GM12878 (cell line): ENCODE data around the gene ADGRL2. TPM values are rescaled to one million over a fixed set of nuclear protein-coding genes. Genes with fewer than 3 reads are reported as not detected.

Experiments
- ATAC-seq: fragments of 200-7000 bp; cut with Tn5 transposase; 3 replicates; pipeline ENCODE4 v1.9.1; 2020; ENCODE audit warnings: mild to moderate bottlenecking, moderate library complexity
- BruUV-seq: library from RNA; stranded (reverse); fragments of 400-500 nt; replicated peaks from 2 replicates; lab custom pipeline; 2021; lab: Mats Ljungman, UMichigan
- CTCF ChIA-PET: fragments of 300-600 bp; sonication (Branson Sonifier 250); formaldehyde crosslinking; extraction: SDS; loops from one replicate; lab custom pipeline; 2021; ENCODE audit warnings: inconsistent platforms; lab: Yijun Ruan, JAX
- POLR2A ChIA-PET: fragments of 350-600 bp; formaldehyde crosslinking; extraction: SDS; loops from one replicate; lab custom pipeline; 2021; ENCODE audit warnings: inconsistent platforms; lab: Charles Lee
- RAD21 ChIA-PET: fragments of 300-600 bp; sonication (Branson Sonifier 250); formaldehyde crosslinking; loops from one replicate; lab custom pipeline; 2023; ENCODE audit warnings: antibody characterized with exemption; ENCODE audit not compliant: unreplicated experiment; lab: Charles Lee
- SMC1A ChIA-PET: fragments of 300-600 bp; sonication (Branson Sonifier 250); formaldehyde crosslinking; loops from one replicate; lab custom pipeline; 2023; ENCODE audit not compliant: unreplicated experiment, uncharacterized antibody; lab: Charles Lee
- DNase-seq: peaks from one replicate; pipeline ENCODE4 v3.0.0-alpha.2; 2011; ENCODE audit warnings: low read depth, low spot score
- FAIRE-seq: peaks from 3 replicates; lab custom pipeline; 2011; peaks lifted over from hg19 to GRCh38; lab: Jason Lieb, UNC
- H2AFZ ChIP-seq: 2 replicates; pipeline ENCODE4 v1.6.0; 2011; ENCODE audit warnings: low read depth, low read length, control low read depth; ENCODE audit not compliant: control insufficient read depth
- H3K27ac ChIP-seq: 2 replicates; pipeline ENCODE4 v1.5.1; 2011; ENCODE audit warnings: control low read depth; ENCODE audit not compliant: control insufficient read depth, insufficient read depth
- H3K27me3 ChIP-seq, 2 experiments: replicated peaks in 1 of 2; 2 replicates each; pipeline versions ENCODE4 v1.6.0 to v1.6.1; 2011; ENCODE audit warnings: low read length in 1 of 2; ENCODE audit not compliant: control insufficient read depth in 2 of 2, insufficient read depth in 2 of 2
- H3K36me3 ChIP-seq, 2 experiments: 2 replicates each; pipeline ENCODE4 v1.5.1; 2011; ENCODE audit warnings: low read length in 1 of 2; ENCODE audit not compliant: control insufficient read depth in 2 of 2, insufficient read depth in 2 of 2
- H3K4me1 ChIP-seq: 2 replicates; pipeline ENCODE4 v1.6.1; 2011; ENCODE audit warnings: mild to moderate bottlenecking, low read length, moderate library complexity, mixed read lengths; ENCODE audit not compliant: control insufficient read depth, insufficient read depth
- H3K4me2 ChIP-seq: 2 replicates; pipeline ENCODE4 v1.6.0; 2011; ENCODE audit warnings: control low read depth; ENCODE audit not compliant: control insufficient read depth, insufficient read depth
- H3K4me3 ChIP-seq: fragments of 200-600 bp; sonication (generic); 2 replicates; pipeline ENCODE4 v1.5.1; 2016
- H3K79me2 ChIP-seq: 2 replicates; pipeline ENCODE4 v1.6.0; 2011; ENCODE audit warnings: low read length; ENCODE audit not compliant: control insufficient read depth, insufficient read depth
- H3K9ac ChIP-seq: 2 replicates; pipeline ENCODE4 v1.8.0; 2011; ENCODE audit warnings: low read length, control low read depth, mixed read lengths; ENCODE audit not compliant: control insufficient read depth, insufficient read depth
- H3K9me3 ChIP-seq: replicated peaks from 3 replicates; pipeline ENCODE4 v1.5.1; 2011; ENCODE audit warnings: mild to moderate bottlenecking, low read length; ENCODE audit not compliant: control insufficient read depth, insufficient read depth
- H4K20me1 ChIP-seq: 2 replicates; pipeline ENCODE4 v1.6.0; 2011; ENCODE audit not compliant: control insufficient read depth, insufficient read depth
- CHD2 ChIP-seq: IDR thresholded peaks from 2 replicates; pipeline ENCODE4 v1.6.1; 2011; ENCODE audit warnings: low read depth, low read length, improper control_type of control experiment, borderline replicate concordance
- POLR2AphosphoS2 ChIP-seq: IDR thresholded peaks from 2 replicates; pipeline ENCODE4 v1.6.1; 2011; ENCODE audit warnings: low read depth, mild to moderate bottlenecking, low read length, improper control_type of control experiment, moderate library complexity
- RB1 ChIP-seq: fragments of 450-650 bp; formaldehyde crosslinking; IDR thresholded peaks from 2 replicates; pipeline ENCODE4 v1.6.1; 2017; ENCODE audit warnings: mild to moderate bottlenecking, borderline replicate concordance
- ZSCAN29 ChIP-seq: fragments of 450-650 bp; IDR thresholded peaks from 2 replicates; pipeline ENCODE4 v1.6.1; 2017; ENCODE audit warnings: mild to moderate bottlenecking, moderate library complexity
- WGBS: methylation state at CpG from one replicate; pipeline ENCODE4 v1.1.6; 2016; ENCODE audit warnings: low lambda C conversion rate; ENCODE audit not compliant: insufficient replicate concordance, insufficient coverage; ENCODE audit errors: missing lambda C conversion rate; 5-methylcytosine and 5-hydroxymethylcytosine counted together
- in situ Hi-C: fragments of 300-500 bp; cut with MboI; formaldehyde crosslinking; loops from 9 replicates; pipeline ENCODE4 v1.14.3; 2018; ENCODE audit warnings: mixed read lengths
- intact Hi-C: fragments of 100-400 bp; cut with micrococcal nuclease; formaldehyde crosslinking; loops from one replicate; pipeline ENCODE4 v1.14.2; 2022; ENCODE audit not compliant: unreplicated experiment
- polyA plus RNA-seq, 11 experiments: library from polyadenylated mRNA; depleted of rRNA in 4 of 11; unstranded in 6 of 11; stranded (reverse) in 5 of 11; fragments of >200 nt; fragmentation: Nextera tagmentation in 4 of 11; fragmentation: Illumina TruSeq in 1 of 11; extraction: Ambion mirVana in 4 of 11; extraction: Trizol in 1 of 11; gene quantifications; 1 replicate in 1 of 11; 2 replicates in 10 of 11; pipeline versions ENCODE4 v1.2.1 to v1.2.3, GENCODE V29; 2011 to 2016; ENCODE audit warnings: inconsistent platforms in 2 of 11, missing spikeins in 2 of 11, low read depth in 1 of 11
- total RNA-seq, 4 experiments: library from RNA; depleted of rRNA in 3 of 4; stranded (reverse); fragments of >200 nt in 3 of 4; fragmentation: Illumina TruSeq in 1 of 4; extraction: Trizol in 1 of 4; gene quantifications; 2 replicates each; pipeline versions ENCODE4 v1.2.1 to v1.2.3, GENCODE V29; 2013 to 2021
- TF ChIP-seq, protein P1 (sequence below): fragments of 450-650 bp; IDR thresholded peaks from 2 replicates; pipeline ENCODE4 v1.6.1; 2018; ENCODE audit warnings: borderline replicate concordance, mild to moderate bottlenecking; ENCODE audit not compliant: partially characterized antibody
- TF ChIP-seq, protein P2 (sequence below): fragments of 450-650 bp; formaldehyde crosslinking; IDR thresholded peaks from 2 replicates; pipeline ENCODE4 v1.4.0; 2020; ENCODE audit warnings: mild to moderate bottlenecking, moderate library complexity

ADGRL2 gene
- total and polyA plus RNA-seq, 10 of the 15 experiments (the other 5 are each of a cell fraction or from before 2014, with no cell fraction given), result 0.03 to 13.6 (median 0.21) TPM

DNA sequence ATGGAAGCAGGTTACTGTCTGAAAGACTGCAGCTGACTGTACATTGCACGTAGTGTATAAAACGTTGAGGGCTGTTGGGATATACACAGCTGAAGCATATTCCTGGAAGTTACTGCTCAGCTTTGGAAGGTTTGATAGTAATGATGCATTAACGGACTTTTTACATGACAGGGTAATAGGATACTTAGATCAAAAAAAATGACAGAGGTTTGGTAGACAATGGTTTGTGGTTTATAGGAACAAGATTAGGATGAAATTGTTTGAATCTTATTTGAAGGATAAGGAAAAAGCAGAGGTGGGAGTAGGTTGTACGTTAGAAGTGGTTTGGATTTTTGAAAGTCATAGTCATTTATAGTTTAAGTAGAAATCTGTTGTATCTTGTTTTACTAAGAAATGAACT, 33.0 kb downstream of the ADGRL2 start:
- H2AFZ ChIP-seq, result no peak overlapping the region
- H3K9me3 ChIP-seq, result no peaks in the 10 kb centered on the region
- no peak overlapping the region for H3K9ac ChIP-seq
- no TSS peak for BruUV-seq
- in situ Hi-C loops (no loop called here), intact Hi-C loops (no loop called here)
- no peaks in the 10 kb centered on the region for H3K4me1 ChIP-seq
- H3K4me3 ChIP-seq, result no peak overlapping the region
- ChIA-PET POLR2A (no interaction called here), RAD21 (interaction anchor here (2.5 kb wide), 1 partner anchor 17 kb away, joined by 11 read pairs; no protein-coding TSS in a partner anchor), SMC1A (interaction anchor here (1.1 to 3.2 kb wide), 4 partner anchors 10 to 19 kb away, joined by 5 to 14 read pairs (median 9); no protein-coding TSS in a partner anchor), CTCF (interaction anchor here (0.6 to 1.0 kb wide), 2 partner anchors 12 to 825 kb away, joined by 3 to 4 read pairs; no protein-coding TSS in a partner anchor)
- no peaks in the 10 kb centered on the region for H3K79me2 ChIP-seq
- WGBS, result 1% methylated on average over 4 of the region's 4 CpGs
- no peaks in the 10 kb centered on the region for H3K27me3 ChIP-seq
- no peak for DNase-seq
- H3K4me2 ChIP-seq, result no peak overlapping the region
- FAIRE-seq, result no peak
- no peaks in the 10 kb centered on the region for H4K20me1 ChIP-seq
- no peaks in the 10 kb centered on the region for H3K36me3 ChIP-seq
- H3K27ac ChIP-seq, result no peak overlapping the region
- no peak for ATAC-seq
- TF ChIP-seq, protein P1, sequence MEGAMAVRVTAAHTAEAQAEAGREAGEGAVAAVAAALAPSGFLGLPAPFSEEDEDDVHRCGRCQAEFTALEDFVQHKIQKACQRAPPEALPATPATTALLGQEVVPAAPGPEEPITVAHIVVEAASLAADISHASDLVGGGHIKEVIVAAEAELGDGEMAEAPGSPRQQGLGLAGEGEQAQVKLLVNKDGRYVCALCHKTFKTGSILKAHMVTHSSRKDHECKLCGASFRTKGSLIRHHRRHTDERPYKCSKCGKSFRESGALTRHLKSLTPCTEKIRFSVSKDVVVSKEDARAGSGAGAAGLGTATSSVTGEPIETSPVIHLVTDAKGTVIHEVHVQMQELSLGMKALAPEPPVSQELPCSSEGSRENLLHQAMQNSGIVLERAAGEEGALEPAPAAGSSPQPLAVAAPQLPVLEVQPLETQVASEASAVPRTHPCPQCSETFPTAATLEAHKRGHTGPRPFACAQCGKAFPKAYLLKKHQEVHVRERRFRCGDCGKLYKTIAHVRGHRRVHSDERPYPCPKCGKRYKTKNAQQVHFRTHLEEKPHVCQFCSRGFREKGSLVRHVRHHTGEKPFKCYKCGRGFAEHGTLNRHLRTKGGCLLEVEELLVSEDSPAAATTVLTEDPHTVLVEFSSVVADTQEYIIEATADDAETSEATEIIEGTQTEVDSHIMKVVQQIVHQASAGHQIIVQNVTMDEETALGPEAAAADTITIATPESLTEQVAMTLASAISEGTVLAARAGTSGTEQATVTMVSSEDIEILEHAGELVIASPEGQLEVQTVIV, result no peak
- TF ChIP-seq RB1, result no peak
- no peak for TF ChIP-seq POLR2AphosphoS2
- TF ChIP-seq, protein P2, sequence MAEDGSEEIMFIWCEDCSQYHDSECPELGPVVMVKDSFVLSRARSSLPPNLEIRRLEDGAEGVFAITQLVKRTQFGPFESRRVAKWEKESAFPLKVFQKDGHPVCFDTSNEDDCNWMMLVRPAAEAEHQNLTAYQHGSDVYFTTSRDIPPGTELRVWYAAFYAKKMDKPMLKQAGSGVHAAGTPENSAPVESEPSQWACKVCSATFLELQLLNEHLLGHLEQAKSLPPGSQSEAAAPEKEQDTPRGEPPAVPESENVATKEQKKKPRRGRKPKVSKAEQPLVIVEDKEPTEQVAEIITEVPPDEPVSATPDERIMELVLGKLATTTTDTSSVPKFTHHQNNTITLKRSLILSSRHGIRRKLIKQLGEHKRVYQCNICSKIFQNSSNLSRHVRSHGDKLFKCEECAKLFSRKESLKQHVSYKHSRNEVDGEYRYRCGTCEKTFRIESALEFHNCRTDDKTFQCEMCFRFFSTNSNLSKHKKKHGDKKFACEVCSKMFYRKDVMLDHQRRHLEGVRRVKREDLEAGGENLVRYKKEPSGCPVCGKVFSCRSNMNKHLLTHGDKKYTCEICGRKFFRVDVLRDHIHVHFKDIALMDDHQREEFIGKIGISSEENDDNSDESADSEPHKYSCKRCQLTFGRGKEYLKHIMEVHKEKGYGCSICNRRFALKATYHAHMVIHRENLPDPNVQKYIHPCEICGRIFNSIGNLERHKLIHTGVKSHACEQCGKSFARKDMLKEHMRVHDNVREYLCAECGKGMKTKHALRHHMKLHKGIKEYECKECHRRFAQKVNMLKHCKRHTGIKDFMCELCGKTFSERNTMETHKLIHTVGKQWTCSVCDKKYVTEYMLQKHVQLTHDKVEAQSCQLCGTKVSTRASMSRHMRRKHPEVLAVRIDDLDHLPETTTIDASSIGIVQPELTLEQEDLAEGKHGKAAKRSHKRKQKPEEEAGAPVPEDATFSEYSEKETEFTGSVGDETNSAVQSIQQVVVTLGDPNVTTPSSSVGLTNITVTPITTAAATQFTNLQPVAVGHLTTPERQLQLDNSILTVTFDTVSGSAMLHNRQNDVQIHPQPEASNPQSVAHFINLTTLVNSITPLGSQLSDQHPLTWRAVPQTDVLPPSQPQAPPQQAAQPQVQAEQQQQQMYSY (CRISPR knock-in tag), result no peak
- no peak for TF ChIP-seq ZSCAN29
- no peak for TF ChIP-seq CHD2
